NOMO-1 treated with DMSO at 0.1 percent for 48 hours (cell line): ENCODE results near the gene DLL4.

Source experiments
- DNase-seq: peaks from one replicate; lab custom pipeline; 2025; ENCODE audit not compliant: unreplicated experiment; lab: John Stamatoyannopoulos, UW

The DLL4 gene

DNA sequence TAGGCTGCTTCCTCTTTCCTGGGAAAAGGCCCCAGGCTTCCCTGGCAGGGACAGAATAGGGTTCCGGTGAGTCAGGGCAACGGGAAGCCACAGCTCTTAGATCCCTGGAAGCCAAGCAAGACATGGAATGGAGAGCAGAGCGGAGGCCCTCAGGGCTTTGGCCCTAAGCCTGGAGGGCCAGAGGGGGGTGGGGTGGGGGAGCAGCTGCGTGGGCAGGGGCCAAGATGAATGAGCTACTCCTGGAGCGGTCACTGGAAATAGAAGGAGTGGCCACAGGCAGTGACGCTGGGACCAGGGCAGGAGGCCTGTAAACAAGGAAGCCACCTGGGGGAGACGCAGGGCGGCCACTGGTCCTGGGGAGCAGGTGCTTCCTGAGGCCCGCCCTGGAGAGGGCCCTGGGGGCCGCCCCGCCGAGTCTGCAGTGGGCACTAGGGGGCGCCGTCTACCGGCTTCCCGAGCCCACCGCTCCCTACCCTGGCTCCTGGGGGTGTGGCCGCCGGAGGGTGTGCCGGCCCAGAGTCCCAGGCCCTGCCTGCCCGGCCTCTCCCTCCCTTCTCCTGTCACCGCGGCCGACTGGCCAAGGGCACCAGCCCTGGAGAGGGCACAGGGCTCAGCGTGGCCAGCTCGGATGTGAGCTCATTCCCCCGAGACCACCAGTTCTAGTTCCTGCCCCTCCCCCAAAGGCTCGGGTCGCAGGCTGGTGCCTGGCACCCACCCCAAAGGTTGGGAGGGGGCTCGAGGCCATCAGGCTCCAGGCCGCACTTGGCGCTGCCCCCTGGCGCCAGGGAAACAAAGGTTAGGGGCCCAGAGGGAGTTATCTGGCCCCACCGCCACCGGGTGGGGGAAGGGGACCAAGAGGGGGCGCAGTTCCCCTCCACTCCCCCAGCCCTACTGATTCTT lies 22.8 kb upstream of the DLL4 start:
- peak; percentile 54 for DNase-seq

DNA sequence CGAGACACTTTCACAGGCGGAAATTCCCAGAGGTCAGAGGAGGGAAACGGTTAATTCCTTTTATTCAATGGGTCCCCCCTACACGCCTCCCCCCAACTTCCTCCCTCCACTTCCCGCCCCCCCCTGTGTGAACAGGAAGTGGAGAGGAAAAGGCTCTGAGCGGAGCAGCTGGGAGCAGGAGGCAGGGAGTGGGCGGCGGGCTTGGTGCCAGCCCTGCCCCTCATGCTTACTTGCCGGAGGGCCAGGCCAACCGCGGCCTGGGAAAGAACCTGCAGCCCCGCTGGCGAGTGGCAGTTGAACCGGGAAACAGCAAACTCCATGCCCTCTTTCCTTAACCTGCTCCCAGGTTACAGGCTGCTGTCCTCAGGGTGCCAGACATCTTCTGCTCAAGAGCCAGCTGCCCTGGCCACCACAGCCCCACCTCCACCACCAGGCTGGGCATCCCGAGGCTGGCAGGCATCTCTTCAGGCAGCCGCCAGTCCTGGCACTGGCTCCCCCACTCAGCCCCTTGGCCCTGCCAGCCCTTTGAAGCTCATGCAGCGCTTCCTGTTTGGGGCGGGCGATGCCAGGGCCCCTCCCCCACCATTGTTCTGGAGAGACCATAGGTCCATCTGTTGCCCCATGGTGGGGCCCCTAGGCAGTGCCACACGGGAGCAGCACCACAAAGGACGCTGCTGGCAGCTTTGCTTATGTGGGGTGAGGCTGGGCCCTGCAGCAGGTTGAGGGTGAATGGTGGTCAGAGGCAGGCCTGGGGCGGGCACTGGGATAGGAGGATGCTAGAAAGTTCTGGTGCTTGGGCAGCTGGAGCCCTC lies 21.9 kb upstream of the DLL4 start:
- no peak for DNase-seq

DNA sequence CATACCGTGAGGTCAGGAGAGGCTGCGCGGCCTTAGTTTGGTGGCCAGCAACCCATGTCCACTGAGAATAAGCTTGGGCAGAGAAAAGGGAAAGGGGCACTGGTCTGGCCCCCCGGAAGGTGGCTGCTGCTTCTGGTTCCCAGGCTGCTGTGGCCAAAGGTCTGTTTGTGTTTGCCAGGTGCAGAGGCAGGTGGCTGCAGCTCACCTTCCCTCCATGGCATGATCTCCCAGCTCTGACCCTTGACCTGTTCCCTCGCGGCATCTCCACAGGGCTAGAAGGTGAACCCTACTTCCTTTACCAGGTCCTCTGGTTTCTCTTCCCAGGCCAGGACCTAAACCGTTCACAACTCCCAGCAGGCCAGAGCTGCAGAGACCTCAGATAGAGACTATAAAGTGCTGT lies 21.0 kb upstream of the DLL4 start:
- no peak for DNase-seq

GRCh38 chr15:40909662-40910630 lies 19.2 kb upstream of the DLL4 start:
- peak; percentile 61 for DNase-seq

DNA sequence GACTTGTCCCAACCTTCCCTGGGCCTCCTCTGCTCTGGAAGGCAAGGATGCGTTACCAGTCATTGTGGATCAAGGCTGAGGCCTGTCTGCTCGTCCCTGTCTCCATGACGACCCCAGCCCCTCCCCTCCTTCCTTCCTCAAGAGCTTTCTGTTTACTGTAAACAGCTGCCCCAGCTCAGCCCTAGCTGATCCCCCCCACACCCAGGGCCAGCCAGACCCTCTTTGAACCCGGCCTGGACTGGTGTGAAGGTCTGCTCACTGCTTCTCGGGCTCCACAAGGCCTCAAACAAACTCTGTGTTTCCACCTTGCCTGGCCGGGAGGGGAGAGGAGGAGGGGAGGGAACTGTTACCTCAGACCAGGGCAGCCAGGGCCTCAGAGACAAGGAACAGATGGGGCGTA lies 18.0 kb upstream of the DLL4 start:
- DNase-seq: no peak

DNA sequence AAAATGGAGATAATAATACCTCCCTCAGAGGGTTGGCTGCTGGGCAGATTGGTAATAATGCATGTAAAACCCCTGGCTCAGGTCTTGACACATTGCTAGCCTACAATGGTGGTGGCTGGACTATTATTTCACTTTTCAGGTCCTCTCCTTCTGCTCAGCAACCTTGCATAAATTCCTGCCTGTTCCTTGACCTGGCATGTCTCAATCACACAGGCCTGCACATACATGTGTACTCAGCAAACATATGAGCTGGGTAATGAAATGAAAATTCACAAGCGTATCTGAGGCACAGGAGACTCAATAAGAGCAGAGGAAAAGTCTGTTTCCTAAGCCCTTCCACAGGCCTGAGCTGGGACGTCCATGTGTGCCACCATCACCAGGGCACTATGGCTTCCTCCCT lies 17.4 kb upstream of the DLL4 start:
- DNase-seq: no peak

DNA sequence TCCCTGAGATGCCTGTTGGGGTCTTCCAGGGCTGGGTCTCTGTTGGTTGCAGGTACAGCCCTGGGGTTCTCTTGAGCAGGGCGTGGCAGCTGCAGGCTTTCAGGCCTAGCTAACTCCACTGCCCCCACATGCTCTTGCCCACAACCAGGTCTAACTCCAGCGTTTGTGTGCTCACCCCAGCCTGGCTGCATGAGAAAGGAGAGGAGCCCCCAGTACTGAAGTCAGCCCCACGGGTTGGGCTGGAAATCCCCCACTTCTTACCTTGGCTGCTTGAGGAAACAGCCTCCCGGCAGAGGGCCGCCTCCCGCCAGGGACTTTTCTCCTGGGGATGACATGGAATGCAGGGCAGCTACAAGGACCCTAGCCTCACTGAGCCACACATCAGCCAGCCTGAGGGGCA lies 16.7 kb upstream of the DLL4 start:
- DNase-seq: no peak

DNA sequence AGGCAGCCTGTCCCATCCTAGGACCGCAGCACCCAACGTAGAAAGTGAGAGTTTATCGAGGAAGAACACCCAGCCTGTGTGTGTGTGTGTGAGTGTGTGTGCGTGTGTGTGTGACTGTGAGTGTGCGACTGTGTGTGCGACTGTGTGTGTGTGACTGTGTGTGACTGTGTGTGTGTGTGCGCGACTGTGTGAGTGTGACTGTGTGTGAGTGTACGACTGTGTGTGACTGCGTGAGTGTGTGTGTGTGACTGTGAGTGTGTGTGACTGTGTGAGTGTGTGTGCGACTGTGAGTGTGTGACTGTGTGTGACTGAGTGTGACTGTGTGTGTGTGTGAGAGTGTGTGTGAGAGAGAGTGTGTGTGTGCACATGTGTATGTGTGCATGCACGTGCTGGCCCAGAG lies 15.1 kb upstream of the DLL4 start:
- no peak for DNase-seq

DNA sequence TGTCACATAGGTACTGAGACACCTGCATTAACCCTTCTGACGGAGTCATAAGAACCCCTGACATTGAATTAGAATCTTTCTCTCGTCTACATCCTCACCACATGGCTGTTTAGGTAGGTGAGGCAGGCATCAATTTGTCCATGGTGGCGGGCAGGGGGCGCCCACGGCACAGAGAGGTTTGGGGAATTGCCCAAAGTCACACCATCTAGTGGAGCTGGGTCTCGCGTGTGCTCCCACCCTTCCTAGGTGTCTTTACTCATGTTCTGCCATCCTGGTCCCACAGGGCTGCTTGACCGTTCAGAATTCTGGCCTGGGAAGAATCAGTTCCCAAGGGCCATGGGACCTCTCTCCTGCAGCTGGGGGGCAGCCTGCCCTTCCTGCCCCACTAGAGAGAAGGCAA lies 14.7 kb upstream of the DLL4 start:
- DNase-seq: no peak

- DNase-seq: no peak
Observed at GRCh38 chr15:40915116-40915661, 14.0 kb upstream of the DLL4 start.

GRCh38 chr15:40915679-40916078 lies 13.5 kb upstream of the DLL4 start:
- DNase-seq: no peak

DNA sequence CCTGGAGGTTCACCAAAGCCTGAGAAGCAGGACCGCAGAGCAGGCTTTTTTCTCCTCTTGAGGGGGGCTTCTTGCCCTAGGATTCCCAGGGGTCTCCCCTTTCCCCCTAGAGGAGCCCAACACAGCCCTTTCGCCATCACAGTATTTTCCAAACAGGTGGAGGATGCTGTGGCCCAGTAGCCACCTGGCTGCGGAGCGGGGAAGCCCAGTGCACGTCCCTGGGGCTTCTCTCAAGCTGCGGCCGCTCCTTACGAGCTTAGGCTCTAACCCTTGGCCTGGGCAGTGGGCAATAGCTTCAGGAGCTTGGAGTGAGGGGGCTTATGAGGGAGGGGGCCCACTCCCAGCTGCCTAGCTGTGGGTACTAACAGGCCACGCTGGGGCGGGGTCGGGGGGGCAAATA lies 11.6 kb upstream of the DLL4 start:
- no peak for DNase-seq

GRCh38 chr15:40918146-40918798 lies 10.9 kb upstream of the DLL4 start:
- no peak for DNase-seq

DNA sequence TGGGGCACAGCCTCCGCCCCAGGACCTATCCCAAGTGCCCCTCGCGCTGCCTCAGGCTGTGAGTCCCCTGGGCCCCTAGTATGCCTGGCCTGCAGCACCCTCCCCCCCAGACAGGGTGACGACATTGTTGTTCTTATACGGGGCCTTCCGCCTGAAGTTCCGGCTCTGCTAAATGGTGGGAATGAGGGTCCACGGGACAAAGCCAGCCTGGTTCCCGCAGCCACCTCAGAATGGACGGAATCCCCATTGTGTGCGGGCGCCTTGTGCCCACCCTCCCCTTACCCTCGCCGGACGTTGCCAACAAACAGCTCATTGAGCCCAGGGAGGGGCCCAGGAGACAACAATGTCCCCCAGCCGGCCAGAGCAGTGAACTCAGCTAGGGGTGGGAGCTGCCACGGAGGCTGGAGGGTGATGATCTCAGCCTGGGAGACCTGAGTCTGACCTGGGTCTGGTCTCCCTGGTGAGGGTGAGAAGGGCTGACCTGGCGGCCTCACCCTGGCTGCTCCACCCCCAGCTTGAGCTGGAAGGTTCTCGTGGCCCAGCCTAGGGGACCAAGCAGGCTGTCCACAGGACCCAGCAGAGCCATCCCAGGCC lies 10.2 kb upstream of the DLL4 start:
- DNase-seq: no peak

DNA sequence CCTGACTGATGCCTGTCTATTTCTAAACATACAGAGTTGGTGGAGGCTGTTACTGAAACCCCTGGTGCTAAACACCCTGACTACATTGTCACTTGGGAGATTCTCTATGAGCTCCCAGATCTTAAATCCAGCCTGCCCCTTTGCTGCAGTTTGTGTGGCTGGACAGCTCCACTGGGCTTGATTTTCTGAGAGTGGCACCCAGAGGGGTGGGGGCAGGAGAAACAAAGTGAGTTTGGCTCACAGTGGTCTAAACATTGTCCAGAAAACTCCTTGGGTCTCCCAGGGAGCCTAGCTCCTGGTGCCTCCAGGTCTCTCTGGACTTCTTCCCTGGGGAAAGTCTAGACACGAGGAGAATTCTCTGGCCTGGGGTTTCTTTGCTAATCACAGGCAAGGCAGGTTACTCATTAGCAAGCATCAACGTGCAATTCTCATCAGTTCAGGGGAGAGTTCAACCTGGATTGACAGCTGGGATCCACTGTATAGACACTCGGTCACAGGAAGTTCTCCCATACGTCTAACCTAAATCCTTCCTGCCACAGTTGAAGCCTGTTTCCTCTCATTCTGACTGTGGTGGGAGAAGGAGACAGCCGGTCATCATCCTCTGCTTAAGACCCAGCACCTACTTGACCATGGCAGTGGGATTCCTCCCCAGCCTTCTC lies 7.1 kb upstream of the DLL4 start:
- no peak for DNase-seq

DNA sequence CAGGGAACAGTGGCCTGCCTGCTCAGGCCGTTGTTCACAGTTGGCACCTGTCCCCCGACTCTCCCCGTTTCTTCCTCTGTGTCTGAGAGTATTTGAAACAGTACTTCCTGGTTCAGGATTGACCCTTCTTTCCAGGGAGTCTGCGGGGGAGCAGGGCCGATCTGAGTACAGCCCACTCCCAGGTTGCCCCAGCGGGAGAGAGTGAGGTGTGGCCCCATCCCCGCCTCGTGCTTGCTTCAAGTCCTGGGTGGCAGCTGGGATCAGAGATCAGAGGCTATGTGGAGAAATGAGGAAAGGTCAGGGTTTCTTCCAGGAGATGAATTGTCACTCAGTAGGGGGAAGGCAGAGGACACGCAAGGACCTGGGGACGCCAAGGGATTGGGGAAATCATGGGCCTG lies 6.5 kb upstream of the DLL4 start:
- DNase-seq: no peak

GRCh38 chr15:40923551-40923950 lies 5.6 kb upstream of the DLL4 start:
- no peak for DNase-seq

DNA sequence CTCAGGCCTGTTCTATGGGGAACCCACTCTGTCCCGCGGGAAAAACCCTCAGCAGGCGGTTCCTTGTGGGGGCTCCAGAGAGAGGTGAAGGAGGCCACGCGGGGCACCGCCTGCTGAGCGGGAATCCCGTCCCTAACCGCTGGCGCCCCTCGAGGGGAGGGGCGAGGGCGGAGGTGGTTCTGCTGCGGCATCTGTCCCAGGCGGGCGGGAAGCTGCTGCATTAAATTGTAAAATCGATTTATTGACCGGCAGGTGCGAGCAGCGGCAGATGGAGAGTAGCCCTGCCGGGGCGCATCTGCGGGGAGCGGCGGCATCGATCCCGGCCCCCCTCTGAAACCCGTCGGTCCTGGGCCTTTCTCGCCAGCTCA lies 3.7 kb upstream of the DLL4 start:
- DNase-seq: no peak

GRCh38 chr15:40925863-40926658 lies 3.1 kb upstream of the DLL4 start:
- no peak for DNase-seq
